GM12892 (cell line): ENCODE data around the gene KLHDC7B.

Experiments
- POLR2A ChIP-seq: IDR thresholded peaks from 2 replicates; pipeline ENCODE4 v1.6.1; 2011; ENCODE audit warnings: low read depth, low read length, control low read depth
- POLR2AphosphoS5 ChIP-seq: IDR thresholded peaks from 2 replicates; pipeline ENCODE4 v1.6.1; 2011; ENCODE audit warnings: low read depth, low read length, control low read depth

DNA sequence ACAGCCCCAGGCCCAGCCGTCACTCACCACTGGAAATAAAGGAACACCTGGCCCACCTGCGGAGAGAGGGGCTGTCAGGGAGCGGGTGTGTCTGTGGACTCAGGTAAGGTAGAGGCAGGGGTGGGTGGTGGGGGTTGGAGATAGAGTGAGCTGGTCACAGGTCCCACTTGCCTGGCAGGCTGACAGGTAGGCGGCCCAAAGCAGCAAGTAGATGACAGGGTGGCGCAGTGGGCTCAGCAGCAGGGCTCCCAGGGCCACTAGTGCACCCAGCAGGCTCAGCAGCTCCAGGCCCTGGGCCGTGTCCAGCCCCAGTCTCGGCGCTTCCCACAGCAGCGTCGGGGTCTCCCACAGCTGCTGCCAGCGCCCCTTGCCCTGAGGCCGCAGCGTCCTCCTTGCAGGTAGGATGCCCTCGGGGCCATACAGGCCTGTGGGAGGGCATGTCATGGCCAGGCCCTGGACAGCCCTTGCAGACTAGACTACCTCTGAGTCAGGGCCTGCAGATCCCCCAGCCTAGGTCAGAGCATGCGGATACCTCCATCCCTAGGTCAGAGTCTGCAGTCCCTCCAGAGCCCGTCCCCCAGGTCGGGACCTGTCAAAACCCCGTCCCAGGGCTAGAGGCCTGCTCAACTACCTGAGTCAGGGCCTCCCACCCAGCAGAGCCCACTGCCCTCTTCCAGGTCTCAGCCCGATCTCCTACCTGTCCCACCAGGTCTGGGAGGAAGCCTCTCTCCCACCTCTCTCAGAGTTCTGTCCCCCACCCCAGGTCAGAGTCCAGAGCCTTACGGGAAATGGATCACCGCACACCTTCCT lies 38.9 kb upstream of the KLHDC7B start:
- TF ChIP-seq POLR2A (no peak), POLR2AphosphoS5 (no peak)
